Stimulated activated CD4-positive, alpha-beta T cell treated with anti-CD3 and anti-CD28 coated beads, Interleukin-4, amount 100 ng/mL, for 4 hours (primary cell): Measurements from ENCODE around the gene MYH9.
"Not testable (repeated sequence)": the region's sequence is repeated elsewhere in the genome, so short reads cannot be mapped to it uniquely, and the experiment has no call there.

Source experiments
- DNase-seq, 2 experiments: peaks; one replicate each; pipeline ENCODE4 v3.0.0-alpha.2; 2020

The MYH9 gene

GRCh38 chr22:36289948-36290371 is 97.8 kb downstream of the MYH9 start:
- not testable (repeated sequence) for DNase-seq

- no peak for DNase-seq
Measured at GRCh38 chr22:36289406-36289870, 98.3 kb downstream of the MYH9 start.

- no peak for DNase-seq
Measured at GRCh38 chr22:36288571-36289405, 99.0 kb downstream of the MYH9 start.

DNA sequence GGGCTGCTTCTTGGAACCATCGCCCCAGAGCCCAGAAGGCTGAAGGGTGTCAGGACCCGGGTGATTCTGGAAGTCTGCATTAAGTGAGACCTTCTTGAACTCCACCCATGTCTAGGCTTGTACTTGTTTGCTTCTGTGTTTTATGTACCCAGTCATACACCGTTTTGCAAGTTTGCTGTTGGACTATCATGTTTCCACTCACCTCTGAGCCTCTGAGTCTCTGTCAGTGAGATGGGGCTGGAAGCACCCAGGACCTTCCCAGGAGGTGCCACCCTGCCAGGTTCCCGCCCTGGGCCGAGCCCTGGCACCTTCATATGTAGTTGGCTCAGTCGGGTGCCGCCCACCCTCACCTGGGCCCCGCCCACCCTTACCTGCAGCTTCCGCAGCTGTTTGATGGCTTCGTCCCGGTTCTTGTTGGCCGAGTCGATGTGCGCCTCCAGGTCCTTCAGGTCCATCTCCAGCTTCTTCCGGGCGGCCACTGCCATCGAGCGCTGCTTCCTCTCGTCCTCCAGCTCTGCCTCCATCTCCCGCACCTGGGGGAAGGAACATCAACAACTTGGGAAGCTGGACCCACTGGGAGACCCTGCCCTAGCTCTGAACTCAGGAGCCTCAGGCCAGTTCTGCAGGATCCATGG is 99.8 kb downstream of the MYH9 start:
- no peak for DNase-seq

DNA sequence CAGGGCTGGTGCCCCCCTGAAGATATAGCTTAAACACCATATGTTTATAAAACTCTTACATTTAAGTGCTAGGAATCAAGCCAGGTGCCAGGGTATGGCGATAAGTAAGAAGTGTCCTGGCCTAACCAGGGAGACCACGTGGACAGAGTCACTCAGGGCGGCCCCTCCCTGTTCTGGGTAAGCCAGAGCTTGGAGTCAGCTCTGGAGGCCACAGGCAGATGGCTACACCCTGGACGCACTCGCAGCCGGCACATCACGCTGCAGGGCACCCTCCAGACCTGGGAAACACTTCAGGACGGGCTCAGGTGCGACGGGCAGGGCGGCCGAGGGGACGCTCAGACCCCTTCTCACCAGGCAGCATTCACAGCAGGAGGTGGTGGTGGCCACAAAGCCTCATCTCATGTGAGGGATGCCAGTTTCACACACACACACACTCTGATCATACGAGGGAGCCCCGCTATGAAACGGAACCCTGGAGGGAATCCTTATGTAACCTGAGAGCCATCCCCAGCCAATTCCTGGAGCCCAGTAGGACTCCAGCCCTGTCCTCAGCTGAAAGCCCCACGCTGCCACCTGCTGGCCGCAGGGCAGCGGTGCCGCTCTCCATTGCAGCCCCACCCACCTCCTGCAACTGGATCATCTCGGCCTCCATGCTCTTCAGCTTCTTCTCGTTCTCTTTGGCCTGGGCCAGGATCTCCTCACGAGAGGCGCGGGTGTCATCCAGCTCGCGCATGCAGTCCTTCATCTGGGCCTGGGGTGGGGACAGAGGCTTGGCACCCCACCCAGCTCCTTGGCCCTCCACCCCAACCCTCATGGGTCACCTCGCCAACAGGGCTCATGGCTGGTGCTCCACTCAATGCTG is 101.4 kb downstream of the MYH9 start:
- DNase-seq = peak; percentile 48 to 69

DNA sequence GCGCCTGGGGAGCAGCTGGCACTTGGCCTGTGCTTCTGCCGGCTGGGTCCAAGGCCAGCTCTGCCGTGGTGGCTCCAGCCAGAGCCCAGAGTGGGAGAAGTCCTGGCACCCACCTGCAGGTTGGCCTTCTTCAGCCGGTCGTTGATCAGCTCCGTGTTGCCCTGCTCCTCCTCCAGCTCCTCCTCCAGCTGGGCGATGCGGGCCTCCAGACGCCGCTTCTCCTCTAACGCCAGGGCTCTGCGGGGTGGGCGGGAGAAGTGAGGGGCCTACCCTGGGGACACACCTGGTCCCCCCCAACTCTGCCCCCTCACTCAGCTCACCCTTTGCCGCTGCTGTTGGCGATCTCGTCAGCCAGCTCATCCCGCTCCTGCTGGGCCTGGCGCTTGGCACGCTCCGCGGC is 102.2 kb downstream of the MYH9 start:
- DNase-seq = no peak

GRCh38 chr22:36285017-36285416 is 102.8 kb downstream of the MYH9 start:
- DNase-seq = no peak

- DNase-seq = no peak
Measured at GRCh38 chr22:36284171-36284571, 103.6 kb downstream of the MYH9 start.

- no peak for DNase-seq
Measured at GRCh38 chr22:36282328-36282831, 105.4 kb downstream of the MYH9 start.

DNA sequence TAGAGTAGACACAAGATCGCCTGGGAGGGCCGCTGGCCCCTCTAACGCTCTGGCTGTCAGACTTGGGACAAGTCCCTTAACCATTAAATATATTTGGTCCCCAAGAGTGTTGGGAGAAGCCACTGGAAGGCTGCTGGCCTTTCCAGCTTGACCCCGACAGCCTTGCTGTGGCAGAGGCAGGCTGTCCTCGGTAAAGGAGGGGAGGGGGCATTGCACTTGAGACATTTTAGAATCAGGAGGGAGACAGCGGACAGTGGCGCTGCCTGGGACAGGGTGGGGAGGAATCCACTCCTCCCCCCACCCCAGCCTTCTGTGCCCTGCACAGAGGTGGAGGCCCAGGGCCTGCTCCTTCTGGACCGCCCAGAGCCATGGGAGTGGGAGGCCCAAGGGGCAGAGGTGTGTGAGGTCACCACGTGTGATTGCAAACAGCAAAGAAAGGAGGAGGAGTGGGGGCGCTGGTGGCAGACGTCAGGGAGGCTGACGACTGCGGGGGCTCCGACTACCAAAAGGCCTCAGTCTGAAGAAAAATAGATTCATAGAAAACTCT is 105.9 kb downstream of the MYH9 start:
- DNase-seq = no peak

GRCh38 chr22:36280379-36280778 is 107.4 kb downstream of the MYH9 start:
- no peak for DNase-seq

DNA sequence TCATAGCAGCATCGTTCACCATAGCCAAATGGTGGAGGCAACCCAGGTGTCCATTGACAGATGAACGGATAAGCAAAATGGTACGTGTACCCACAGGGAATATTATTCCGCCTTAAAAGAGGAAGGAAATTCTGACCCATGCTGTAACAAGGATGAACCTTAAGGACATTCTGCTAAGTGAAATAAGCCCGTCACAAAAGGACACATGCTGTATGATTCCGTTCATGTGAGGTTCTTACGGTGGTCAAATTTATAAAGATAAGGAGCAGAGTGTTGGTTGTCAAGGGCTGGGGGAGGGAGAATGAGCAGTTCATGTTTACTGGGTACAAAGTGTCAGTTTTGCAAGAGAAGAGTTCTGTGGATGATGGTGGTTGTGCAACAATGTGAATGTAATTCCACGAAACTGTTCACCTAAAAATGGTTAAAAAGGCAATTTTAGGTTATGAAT is 108.5 kb downstream of the MYH9 start:
- DNase-seq = no peak

DNA sequence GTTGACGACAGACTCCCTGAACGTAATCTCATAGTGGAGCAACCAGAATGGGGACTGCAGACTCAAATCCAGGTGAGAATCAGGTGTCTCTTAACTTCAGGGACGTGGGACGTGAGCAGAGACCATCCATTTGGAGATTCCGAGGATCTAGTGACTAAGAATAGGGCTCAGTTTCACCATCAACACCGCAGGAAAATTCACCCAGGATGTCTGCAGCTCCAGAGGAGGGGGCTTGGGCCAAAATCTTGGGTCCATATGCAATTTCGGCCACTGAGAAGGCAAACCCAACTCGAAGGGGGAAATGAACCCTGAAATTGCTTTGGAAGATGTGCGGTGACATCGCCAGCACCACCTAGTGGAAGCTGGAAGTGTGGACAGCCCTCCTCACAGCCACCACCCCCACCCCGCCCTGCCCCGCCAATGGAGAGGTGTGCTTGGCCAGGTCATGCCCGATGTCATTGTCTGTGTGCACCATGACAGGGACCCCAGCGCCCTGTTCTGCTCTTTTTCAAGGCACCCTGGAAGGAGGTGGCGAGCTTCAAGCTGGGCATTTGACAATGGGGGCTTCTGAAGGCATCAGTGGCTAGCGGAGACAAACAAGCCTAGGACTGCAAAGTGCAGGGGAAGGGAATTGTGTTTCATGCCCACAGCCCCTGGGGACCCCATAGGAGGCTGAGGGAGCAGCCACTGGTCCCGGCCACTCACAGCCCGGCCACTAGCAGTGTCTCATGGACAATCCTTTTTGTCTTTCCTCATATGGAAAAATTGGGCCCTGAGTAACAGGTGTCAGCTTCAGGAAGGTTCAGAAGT is 110.1 kb downstream of the MYH9 start:
- DNase-seq = peak; percentile 59 to 63

DNA sequence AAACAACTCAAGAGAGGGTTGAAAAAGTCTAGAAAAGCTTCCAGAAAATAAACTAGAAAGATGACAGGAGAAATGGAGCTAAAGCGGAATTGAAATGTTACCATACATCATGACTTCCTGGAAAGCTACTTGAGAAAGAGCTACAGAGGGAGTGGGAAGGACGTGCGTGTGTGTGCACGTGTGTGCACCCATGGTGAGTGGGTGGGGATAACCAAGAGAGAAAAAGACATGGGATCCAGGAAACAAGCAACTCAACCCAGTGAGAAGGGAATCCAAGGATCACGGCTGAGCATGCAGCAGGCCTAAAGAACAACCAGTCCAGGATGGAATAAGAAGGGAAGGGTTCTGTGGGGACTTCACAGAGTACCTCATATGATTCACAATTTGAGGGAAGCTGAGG is 113.2 kb downstream of the MYH9 start:
- no peak for DNase-seq

DNA sequence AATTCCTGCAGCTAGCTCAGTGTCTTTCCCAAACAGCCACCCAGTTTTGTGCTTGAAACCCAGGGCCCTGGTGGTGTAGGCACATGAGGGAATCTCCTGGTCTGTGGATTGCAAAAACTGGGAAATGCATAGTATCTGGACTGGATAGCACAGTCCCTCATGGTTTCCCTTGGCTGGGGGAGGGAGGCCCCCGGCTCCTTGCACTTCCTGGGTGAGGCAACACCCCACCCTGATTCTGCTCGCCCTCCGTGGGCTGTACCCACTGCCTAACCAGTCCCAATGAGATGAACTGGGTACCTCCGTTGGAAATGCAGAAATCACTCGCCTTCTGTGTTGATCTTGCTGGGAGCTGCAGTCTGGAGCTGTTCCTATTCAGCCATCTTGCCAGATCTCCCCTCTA is 115.8 kb downstream of the MYH9 start:
- DNase-seq = not testable (repeated sequence)

GRCh38 chr22:36271231-36271630 is 116.5 kb downstream of the MYH9 start:
- not testable (repeated sequence) for DNase-seq

GRCh38 chr22:36267896-36268485 is 119.8 kb downstream of the MYH9 start:
- DNase-seq = no peak

- no peak for DNase-seq
Measured at GRCh38 chr22:36267058-36267457, 120.7 kb downstream of the MYH9 start.

- not testable (repeated sequence) for DNase-seq
Measured at GRCh38 chr22:36263886-36264664, 123.7 kb downstream of the MYH9 start.

GRCh38 chr22:36263216-36263673 is 124.5 kb downstream of the MYH9 start:
- not testable (repeated sequence) for DNase-seq
